Esophagus squamous epithelium (tissue), 5 donors: ENCODE results near the gene RGS4. TPM values are rescaled to one million over a fixed set of nuclear protein-coding genes. Genes with fewer than 3 reads are reported as not detected.

Experiments used
- DNase-seq: peaks from one replicate; lab custom pipeline; 2025; lab: John Stamatoyannopoulos, UW
- H3K27ac ChIP-seq, 4 donors: fragments of 200-600 bp; sonication (generic); one replicate each; pipeline ENCODE4 v1.5.1; 2016 to 2019; ENCODE audit warnings: mild to moderate bottlenecking in 1 of 4
- H3K27me3 ChIP-seq, 4 donors: fragments of 200-600 bp; sonication (generic); 1 replicate in 3 of 4; 2 replicates in 1 of 4; pipeline versions ENCODE4 v1.5.1 to v1.6.0; 2017 to 2021; ENCODE audit warnings: antibody characterized with exemption in 1 of 4
- H3K36me3 ChIP-seq, 3 donors: fragments of 200-600 bp; sonication (generic); one replicate each; pipeline ENCODE4 v1.5.1; 2016 to 2019
- H3K4me1 ChIP-seq, 3 donors: fragments of 200-600 bp; sonication (generic); one replicate each; pipeline ENCODE4 v1.5.1; 2017 to 2019
- H3K4me3 ChIP-seq, 4 donors: fragments of 200-600 bp; sonication (generic); 1 replicate in 3 of 4; 2 replicates in 1 of 4; pipeline ENCODE4 v1.5.1; 2016 to 2019; ENCODE audit warnings: mild to moderate bottlenecking in 2 of 4, moderate library complexity in 1 of 4
- H3K9me3 ChIP-seq, 3 donors: fragments of 200-600 bp; sonication (generic); one replicate each; pipeline ENCODE4 v1.5.1; 2016 to 2019
- CTCF ChIP-seq, 6 experiments: fragments of 450-650 bp in 4 of 6; fragments of 200-600 bp in 2 of 6; sonication (generic) in 2 of 6; IDR thresholded peaks; one replicate each; pipeline ENCODE4 v1.5.1; 2016 to 2019; ENCODE audit warnings: antibody characterized with exemption in 6 of 6, mild to moderate bottlenecking in 4 of 6, moderate library complexity in 4 of 6
- POLR2A ChIP-seq, 4 donors: fragments of 450-650 bp; IDR thresholded peaks; one replicate each; pipeline ENCODE4 v1.6.1; 2017; ENCODE audit warnings: antibody characterized with exemption in 4 of 4, mild to moderate bottlenecking in 4 of 4, moderate library complexity in 3 of 4
- WGBS, 2 donors: methylation state at CpG; one replicate each; pipeline ENCODE4 v1.1.5; 2018; 5-methylcytosine and 5-hydroxymethylcytosine counted together
- intact Hi-C: fragments of 100-400 bp; cut with DNase I; formaldehyde crosslinking; loops from one replicate; pipeline ENCODE4 v1.15.0; 2022
- total RNA-seq, 4 donors: library from RNA; depleted of rRNA; stranded (reverse); fragments of >200 nt; gene quantifications; one replicate each; pipeline ENCODE4 v1.1.0, GENCODE V29; 2016
- donor health status: DM: yes; HTN: yes; CAD: no.

Gene RGS4
- total RNA-seq, 4 donors from 2014 or later, result 0.26 to 1.5 (median 0.70) TPM; not detected in 1

GRCh38 chr1:163055531-163055930 lies 13.6 kb upstream of the RGS4 start:
- no peak overlapping the region for H3K27ac ChIP-seq
- no peak overlapping the region for H3K4me3 ChIP-seq
- no peaks in the 10 kb centered on the region for H3K27me3 ChIP-seq
- no peaks in the 10 kb centered on the region for H3K9me3 ChIP-seq
- H3K36me3 ChIP-seq, result no peaks in the 10 kb centered on the region
- no peak for DNase-seq
- intact Hi-C loops, result no loop called here
- TF ChIP-seq CTCF (IDR thresholded peaks at IDR 0.05) (no peak), POLR2A (IDR thresholded peaks at IDR 0.05) (no peak)
- 68 to 70% methylated on average over 4 of the region's 4 CpGs for WGBS, 2 donors
- no peaks in the 10 kb centered on the region for H3K4me1 ChIP-seq

GRCh38 chr1:163056831-163057230 lies 12.3 kb upstream of the RGS4 start:
- Histone ChIP-seq H3K4me3 (no peak overlapping the region), H3K4me1 (no peaks in the 10 kb centered on the region), H3K36me3 (no peaks in the 10 kb centered on the region), H3K27ac (no peak overlapping the region), H3K9me3 (no peaks in the 10 kb centered on the region), H3K27me3 (no peaks in the 10 kb centered on the region)
- TF ChIP-seq CTCF (IDR thresholded peaks at IDR 0.05) (no peak), POLR2A (IDR thresholded peaks at IDR 0.05) (no peak)
- DNase-seq, result no peak
- intact Hi-C loops, result no loop called here

- no peaks in the 10 kb centered on the region for H3K36me3 ChIP-seq
- WGBS, 2 donors, result 63 to 71% methylated on average over 1 of the region's 1 CpG
- no peak overlapping the region for H3K4me3 ChIP-seq
- DNase-seq, result no peak
- TF ChIP-seq POLR2A (IDR thresholded peaks at IDR 0.05) (no peak), CTCF (IDR thresholded peaks at IDR 0.05) (no peak)
- H3K27me3 ChIP-seq, result no peaks in the 10 kb centered on the region
- H3K27ac ChIP-seq, result no peak overlapping the region
- H3K4me1 ChIP-seq, result no peaks in the 10 kb centered on the region
- intact Hi-C loops, result loop anchor here (10.0 kb wide), 1 partner anchor 186 kb away; no protein-coding TSS in a partner anchor
- H3K9me3 ChIP-seq, result no peaks in the 10 kb centered on the region
Observed at GRCh38 chr1:163060343-163061007, 8.7 kb upstream of the RGS4 start.

GRCh38 chr1:163063143-163063542 lies 6.0 kb upstream of the RGS4 start:
- H3K4me3 ChIP-seq, result no peak overlapping the region
- DNase-seq, result no peak
- intact Hi-C loops, result loop anchor here (10.0 kb wide), 1 partner anchor 188 kb away; no protein-coding TSS in a partner anchor
- TF ChIP-seq CTCF (IDR thresholded peaks at IDR 0.05) (no peak), POLR2A (IDR thresholded peaks at IDR 0.05) (no peak)
- H3K9me3 ChIP-seq, result no peaks in the 10 kb centered on the region
- no peaks in the 10 kb centered on the region for H3K36me3 ChIP-seq
- no peaks in the 10 kb centered on the region for H3K4me1 ChIP-seq
- no peaks in the 10 kb centered on the region for H3K27me3 ChIP-seq
- no peak overlapping the region for H3K27ac ChIP-seq

- H3K27ac ChIP-seq, result no peak overlapping the region
- H3K36me3 ChIP-seq, result no peaks in the 10 kb centered on the region
- DNase-seq, result no peak
- H3K9me3 ChIP-seq, result no peaks in the 10 kb centered on the region
- intact Hi-C loops, result loop anchor here (10.0 kb wide), 1 partner anchor 189 kb away; no protein-coding TSS in a partner anchor
- no peak overlapping the region for H3K4me3 ChIP-seq
- WGBS, 2 donors, result 64 to 69% methylated on average over 2 of the region's 3 CpGs
- H3K4me1 ChIP-seq, result peaks cover 0 to 2% (median 0%) of the 10 kb centered on the region in 3 donors
- TF ChIP-seq POLR2A (IDR thresholded peaks at IDR 0.05) (no peak), CTCF (IDR thresholded peaks at IDR 0.05) (no peak)
- no peaks in the 10 kb centered on the region for H3K27me3 ChIP-seq
Observed at GRCh38 chr1:163063610-163064009, 5.6 kb upstream of the RGS4 start.
